HG03066 (cell line): ENCODE results near the gene EFEMP1.

Experiments used
- ATAC-seq: cut with Tn5 transposase; IDR thresholded peaks from one replicate; pipeline ENCODE4 v1.9.1; 2021; ENCODE audit warnings: low read depth; ENCODE audit not compliant: unreplicated experiment

EFEMP1 gene, protein sequence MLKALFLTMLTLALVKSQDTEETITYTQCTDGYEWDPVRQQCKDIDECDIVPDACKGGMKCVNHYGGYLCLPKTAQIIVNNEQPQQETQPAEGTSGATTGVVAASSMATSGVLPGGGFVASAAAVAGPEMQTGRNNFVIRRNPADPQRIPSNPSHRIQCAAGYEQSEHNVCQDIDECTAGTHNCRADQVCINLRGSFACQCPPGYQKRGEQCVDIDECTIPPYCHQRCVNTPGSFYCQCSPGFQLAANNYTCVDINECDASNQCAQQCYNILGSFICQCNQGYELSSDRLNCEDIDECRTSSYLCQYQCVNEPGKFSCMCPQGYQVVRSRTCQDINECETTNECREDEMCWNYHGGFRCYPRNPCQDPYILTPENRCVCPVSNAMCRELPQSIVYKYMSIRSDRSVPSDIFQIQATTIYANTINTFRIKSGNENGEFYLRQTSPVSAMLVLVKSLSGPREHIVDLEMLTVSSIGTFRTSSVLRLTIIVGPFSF

DNA sequence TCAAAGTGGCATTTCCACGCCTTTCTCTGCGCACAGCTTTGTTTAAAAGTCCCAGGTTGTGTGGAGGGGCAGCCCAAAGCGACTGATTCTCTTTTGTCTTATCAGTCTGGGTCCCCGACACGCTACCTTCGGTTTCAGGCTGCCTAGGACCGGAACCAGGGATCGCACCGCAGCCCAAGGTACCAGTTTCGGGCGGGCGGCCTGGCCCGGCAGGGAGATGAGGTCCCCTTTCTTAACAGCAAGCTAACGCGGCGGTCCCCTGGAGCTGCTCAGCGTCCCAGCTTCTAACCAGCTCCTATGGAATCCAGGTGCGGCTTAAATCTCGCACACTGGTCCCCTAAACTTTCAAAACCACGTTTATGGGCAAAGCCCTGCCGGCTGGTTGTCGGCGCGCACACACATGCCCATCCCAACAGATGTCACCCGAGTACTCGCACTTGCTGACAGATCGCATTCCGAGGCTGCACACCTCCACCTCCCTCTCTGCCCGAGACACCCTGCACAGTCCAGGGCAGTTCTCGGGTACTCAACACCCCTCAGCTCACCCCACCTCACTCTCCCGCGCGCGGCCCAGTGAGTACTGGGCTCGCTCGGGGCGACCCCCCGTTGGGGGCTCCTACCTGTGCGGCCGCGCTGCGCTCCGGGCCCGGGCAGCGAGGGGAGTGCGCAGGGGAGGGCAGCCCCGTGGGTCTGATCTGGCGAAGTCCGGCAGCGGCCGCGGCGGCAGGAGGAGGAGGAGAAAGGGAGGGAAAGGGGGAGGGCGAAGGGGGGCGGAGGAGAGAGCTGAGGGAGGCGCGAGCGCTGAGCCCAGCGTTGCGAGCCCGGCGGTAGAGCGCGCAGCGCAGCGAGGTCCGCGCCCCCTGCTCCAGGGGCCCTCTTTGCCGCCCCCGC, at the start of gene EFEMP1:
Gene EFEMP1 (minus strand): TSS at position 692 of the 891 bp plus-strand sequence. CDS start 1,342 bp downstream, outside the sequence.
- no peak for ATAC-seq

DNA sequence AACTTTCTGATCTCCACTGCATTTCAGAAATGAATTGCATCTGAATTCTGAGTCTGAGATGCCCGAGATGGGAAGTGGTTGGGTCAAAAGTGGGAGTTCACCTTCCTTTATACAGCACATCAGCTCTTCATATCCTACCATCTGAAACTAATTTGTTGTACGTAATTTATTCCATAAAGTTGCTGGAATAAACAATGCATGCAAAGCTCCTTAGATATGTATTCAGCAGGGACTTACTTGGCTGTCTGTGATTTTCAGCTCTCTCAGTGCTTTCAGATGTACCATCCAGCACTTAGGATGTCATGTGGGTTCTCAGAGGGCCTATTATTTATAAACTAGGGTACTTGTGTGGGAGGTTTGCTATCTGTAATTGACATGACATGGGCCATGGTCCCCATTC, 46.9 kb upstream of the EFEMP1 start:
- ATAC-seq: no peak

DNA sequence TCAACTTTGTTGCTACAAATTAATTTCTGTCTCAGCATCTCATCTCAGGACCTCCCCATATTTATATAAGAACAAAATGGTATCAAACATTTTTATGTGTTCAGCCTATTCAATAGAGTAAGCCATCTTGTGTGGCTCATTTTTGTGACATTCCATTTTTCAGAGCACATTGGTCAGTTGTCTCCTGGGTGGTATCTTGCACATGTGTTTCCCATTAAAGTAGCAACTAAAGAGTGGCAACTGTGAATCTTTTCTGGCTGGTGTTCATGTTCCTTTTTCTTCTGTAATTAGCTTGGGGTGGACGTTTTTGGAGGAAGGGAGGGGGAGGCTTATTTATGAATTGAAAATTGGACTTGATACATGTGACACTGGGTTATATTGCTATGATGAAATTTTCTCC, 45.4 kb upstream of the EFEMP1 start:
- ATAC-seq: no peak

DNA sequence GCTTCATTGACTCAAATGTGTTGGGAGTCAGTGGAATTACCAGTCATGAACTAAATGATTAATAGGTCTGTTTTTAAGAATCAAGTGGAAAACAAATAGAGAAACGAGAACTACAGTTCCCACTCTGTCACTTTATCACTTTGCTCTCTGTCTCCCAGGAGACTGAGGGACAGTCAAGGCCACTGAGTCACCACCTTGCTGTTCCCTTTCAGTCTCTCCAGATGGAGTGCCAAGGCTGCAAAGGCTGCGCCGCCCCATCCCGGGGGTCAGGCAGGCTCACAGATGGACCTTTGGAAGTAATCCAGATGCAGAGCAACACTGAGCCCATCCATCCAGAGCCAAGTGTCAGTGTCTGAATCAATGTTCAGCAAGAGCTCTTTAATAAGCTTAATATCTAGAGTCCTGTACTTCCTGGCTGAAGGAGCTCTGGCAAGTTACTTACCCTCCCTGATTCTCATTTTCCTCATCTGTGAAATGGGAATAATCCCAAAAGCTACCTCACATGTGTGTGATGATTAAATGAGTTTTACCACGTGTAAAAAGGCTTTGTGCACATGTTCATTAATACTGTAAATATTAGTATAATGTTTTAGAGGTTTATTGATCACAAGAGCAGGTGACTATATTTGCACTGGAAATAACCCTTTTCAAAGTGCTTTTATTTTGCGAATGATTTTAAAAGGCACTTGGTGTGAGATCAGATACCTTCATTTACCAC, 43.0 kb upstream of the EFEMP1 start:
- ATAC-seq: no peak

DNA sequence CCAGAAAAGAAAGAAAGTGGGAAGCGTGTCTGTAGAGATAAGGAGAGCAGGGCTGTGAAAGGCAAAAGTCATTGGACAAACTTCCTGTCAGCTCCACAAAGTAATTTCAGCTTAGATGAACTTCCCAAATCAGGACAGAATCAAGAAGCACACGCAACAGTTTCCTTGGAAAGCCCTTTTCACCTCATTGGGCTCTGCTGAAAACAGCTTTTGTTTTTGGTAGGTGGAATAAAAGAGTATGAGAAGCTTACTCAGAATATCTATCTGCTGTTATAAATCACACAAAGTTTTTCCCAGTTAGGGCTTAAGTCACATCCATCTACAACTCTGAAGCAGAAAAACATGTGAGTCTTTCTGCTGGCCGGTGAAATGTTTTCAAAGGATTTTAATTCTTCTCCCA, 42.4 kb upstream of the EFEMP1 start:
- no peak for ATAC-seq

DNA sequence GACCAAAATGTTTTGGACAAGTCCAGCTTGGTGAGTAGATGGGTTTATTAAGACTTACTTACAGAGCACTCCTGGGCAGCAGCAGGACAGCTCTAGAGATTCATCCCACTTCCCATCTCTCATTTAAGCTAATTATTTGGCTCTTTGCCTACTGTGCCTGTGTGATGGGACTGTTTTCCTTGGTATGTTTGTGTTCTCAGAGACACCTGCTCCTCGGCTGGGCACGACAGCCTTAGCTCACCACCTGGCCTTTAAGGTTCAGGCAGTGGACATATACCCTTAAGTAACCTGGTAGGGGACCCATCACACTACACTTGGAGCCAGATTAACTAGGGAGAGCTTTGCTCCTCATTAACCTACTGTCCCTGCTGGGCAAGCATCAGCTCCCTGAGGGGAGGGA, 41.7 kb upstream of the EFEMP1 start:
- no peak for ATAC-seq

DNA sequence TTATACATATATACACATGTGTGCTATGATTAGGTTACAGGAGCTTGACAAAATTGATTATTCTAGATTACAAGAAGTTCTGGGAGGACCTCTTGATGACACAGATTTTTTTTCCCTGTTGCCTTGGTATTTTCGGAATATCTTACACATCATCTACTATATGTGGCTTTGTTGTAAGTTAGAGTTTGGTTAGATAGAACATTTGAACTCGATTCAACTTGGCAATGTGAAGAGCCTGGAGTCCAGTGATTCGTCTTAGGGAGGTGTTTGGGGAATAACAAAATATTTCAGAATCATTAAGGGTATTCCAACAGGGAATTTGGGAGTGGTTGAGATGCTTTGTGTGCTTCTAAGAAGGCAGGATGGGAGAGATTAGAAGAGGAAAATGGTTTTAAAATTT, 39.3 kb upstream of the EFEMP1 start:
- no peak for ATAC-seq

DNA sequence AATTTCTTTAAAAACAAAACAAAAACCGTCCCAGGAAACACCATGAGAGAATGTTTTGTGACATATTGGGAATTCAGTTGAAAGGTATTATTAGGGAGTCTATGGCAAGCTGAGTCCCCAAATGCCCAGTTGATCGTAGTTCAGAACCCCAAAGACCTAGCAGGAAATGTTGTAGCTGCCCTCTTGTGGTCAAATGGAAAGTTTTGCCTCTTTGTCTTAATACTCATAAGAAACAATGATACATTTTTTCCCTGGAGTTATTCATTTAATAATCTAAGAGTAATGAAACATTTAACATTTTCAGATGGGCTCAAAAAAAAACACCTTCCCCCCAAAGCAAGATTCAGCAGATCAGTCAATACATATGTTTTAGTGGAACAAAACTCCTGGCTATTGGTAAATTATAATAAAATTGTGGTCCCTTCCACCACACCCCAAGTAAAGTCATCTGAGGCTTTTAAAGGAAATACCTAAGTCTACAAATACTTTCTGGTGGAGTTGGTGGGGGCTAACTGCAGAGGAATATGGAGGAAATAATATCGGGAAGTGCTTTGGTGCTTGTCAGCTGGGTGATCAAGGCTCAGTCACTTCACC, 37.8 kb upstream of the EFEMP1 start:
- ATAC-seq: no peak

DNA sequence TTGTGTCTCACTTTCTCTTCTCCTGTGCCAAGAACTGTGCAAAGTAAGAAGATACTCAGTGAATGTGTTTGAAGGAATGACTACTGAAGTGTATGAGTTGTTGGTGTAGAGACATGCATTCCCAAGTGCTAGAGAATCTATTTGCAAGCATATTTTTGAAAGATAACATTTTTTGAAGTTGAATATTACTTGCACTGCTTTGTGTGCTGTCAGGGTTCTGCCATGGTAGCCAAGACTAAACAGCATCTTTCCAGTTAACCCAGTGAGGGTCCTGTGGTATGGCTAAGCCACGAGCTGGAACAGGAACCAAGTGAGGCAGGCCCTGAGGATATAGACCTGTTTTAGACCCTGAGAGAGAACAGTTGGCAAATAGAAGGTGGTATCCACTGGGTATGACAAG, 35.2 kb upstream of the EFEMP1 start:
- ATAC-seq: no peak

DNA sequence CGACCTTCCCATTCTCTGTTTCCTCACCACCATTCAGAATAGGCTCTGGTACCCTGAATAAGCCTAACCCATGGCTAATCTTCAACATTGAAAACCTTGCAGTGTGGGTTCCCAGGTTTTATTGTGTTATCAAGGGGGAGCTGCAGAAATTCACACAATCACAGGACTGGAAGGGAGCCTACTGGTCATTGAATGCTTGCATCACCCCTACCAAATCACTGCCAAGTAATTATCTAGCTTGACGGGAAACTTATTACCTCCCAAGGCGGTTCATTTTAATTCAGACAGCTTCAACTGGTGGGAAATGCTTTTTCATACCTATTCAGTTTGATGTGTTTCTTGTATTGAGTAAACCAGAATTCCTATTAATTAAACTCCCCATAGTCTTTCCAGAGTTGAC, 33.6 kb upstream of the EFEMP1 start:
- ATAC-seq: no peak

DNA sequence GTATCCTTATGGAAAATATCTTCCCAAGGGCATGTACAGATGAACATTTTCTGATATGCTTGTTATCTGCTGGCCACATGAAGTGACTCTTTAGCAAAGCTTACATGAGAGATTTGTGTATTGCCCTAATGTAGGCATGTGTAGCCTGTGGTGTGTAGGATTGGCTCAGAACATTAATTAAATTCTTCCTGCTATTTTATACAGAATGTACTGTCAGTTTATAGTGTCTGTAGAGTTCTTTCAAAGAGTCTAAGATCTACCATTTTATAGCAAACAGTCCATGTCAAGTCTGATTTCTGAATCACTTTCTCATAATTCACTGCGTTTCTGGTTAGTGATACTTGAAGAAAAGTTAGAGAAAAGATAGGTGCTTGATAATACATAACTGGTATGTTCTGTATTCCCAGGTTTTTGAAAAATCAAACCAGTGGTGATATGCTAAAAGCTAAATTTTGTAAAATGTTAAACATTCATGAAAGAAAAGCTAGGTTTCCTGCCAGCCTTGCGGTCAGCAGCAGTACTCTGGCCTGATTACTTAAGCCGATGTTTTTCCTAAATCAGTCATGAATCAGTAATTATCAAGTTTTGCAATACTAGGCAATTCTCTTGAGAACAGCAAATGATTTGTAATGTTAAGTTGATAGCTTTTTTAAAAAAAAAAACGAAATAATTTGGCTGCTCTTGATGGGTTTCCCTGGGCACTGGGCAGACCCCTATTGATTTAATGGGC, 30.9 kb upstream of the EFEMP1 start:
- no peak for ATAC-seq

DNA sequence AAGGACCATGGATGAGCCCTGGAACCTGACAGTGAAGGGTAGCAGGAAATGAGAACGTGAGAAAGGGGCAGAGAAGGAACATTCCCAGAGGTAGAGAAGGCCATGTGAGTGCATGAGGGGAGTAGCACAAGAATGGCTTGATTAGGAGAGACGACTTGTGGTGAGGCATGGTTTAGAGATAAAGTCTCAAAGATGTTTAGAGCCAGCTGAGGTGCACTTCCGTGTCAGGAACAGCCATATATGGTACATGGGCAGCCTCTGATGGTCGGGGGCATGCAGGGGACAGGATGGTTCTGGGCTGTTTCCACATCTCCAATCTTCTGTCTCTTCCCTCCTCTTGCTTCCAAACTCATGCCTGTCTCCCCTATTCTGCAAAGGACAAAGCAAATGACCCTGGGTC, 28.8 kb upstream of the EFEMP1 start:
- no peak for ATAC-seq

DNA sequence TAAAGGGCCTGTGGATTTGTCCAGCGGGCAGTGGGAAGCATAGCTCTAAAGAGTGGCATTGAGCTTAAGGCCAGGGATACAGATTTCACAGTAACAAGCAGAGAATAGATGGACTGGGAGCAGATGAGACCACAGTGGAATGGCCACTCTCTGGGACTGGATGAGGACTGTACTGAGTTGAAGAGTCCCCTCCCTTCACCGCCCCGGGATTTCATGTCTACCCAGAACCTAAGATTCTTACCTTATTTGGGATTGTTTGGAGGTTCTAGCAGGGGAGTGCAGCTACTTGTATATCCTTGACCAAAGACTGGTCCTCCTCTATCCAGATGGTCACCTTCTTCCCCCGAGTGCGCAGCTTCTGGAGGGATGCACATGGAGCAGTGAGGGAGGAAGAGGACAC, 28.0 kb upstream of the EFEMP1 start:
- no peak for ATAC-seq

DNA sequence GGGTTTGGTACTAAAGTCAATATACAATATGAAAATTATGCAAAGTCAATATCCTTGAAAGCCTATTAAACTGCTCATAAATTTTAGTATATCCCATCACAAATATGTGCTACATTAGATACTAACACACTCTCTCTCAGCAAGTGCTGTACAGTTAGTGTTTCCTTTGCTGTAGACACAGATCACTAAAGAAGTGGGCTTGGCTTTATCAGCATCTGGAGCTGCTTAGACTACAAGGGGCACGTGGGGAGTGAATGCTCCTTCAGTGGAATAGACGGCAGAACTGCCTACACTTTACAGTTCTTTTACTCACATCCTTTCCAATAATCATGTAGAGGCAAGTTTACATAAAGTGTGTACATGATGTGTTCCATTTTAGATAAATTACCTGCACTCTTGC, 26.0 kb upstream of the EFEMP1 start:
- no peak for ATAC-seq

DNA sequence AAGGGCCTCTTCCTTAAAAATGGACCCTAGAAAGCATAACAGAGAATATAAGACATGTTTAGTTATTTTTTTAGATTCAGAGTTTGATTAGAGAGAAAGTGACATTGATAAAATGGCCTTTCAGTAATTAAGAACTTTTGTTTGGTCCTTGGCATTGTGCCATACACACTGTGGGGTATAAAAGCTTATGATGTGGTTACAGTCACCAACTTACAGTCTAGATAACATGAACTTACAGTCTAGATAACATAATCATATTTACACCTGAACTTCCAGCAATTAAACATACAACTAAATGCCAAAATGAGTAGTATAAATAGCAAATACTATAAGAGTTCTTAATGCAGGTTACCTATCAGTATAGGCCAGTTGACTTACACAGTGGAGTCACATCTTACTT, 25.6 kb upstream of the EFEMP1 start:
- ATAC-seq: no peak

DNA sequence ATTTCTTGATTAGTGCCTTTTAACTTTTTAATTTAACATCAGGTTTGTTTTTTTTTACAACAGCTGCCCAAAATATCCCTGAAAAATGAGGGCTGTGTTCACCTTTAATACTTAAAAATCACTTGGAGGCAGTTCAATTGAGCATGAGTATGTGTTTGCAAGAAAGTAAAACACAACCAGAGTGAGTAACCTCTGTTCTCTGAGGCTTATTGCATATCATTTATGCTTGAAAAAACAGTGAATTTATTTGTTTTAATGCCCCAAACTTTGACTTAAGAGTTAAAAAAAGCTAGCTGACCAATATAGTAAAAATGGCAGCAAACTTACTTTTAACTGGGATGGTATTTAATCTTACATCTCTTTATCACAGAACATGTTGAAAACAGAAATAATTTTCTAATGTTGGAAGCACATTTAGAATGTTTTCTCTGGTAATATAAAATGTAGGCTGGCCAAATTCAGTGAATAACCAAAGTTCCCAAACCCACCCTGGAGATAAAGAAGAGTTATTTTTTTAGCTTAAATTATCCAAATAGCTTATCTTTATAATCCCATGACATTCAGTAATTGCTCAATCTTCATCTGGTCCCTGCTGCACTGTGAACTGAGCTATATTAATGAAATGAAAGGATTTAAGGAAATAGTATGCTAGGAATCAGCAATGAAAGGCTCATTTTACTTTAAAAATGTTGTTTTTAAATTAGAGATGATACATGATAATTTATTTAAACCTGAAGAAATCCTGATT, 24.8 kb upstream of the EFEMP1 start:
- ATAC-seq: no peak

DNA sequence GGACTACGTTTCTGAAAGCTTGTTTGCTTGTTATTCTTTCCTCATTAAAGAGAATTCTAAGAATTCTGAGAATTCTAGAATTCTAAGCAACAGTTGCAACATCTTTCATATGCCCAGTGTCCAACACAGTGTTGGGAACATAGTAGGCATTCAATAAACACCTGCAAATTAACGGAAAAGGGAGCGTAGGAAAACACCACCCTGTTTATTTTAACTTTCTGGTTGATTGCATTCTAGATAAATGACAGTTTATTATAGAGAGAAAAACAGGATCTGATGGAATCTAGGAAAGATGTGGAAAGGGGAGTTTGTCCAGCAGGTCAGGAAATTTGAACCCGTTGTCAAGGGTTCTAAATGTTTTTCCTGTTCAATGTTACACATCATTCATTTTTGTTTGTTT, 24.2 kb upstream of the EFEMP1 start:
- ATAC-seq: no peak

DNA sequence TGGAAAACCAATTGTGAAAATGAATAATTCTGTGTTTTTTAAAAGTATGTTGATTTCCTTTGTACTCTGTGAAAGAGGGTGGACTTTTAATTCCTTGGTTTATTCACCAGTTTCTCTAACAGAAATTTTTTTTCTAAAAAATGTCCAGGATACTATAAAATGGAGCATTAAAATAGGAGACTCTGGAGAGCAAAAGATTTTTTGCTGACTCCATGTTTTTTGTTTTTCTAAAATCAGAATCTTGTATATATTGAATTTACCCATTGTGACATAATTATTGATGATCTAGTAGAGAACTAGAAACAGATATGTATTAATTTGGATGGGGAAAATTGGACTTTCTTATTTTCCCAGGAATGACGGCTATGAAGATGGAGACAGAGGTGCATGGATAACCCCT, 23.2 kb upstream of the EFEMP1 start:
- no peak for ATAC-seq

DNA sequence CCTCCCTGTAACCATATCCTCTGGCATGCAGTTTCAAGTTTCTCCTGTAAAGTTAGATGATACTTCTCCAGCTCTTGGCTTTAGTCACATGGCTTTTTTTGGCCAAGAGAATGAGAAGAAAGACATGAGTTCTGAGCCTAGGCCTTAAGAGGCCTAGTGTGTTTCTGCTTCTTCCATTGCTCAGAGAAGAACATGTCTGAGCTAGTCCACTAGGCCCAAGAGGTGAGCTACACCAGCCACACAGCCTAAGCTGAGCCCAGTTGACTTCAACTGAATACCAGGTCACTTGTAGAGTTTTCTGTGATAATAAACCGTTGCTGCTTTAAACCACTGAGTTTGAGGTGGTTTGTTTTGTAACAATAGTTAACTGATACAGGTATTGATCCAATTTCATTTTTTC, 19.9 kb upstream of the EFEMP1 start:
- no peak for ATAC-seq
